Dedifferentiated amniotic fluid mesenchymal stem cell (primary cell): ENCODE data around the gene NAIF1.
A peak's percentile ranks its signal among the peaks of the same experiment; 100 is the strongest.

Experiments
- DNase-seq: peaks from one replicate; pipeline ENCODE4 v3.0.0-alpha.2; 2016; ENCODE audit errors: extremely low spot score

The NAIF1 gene

GRCh38 chr9:128102196-128102595, 35.1 kb upstream of the NAIF1 start:
- DNase-seq = no peak

GRCh38 chr9:128101690-128102089, 34.6 kb upstream of the NAIF1 start:
- DNase-seq = no peak

DNA sequence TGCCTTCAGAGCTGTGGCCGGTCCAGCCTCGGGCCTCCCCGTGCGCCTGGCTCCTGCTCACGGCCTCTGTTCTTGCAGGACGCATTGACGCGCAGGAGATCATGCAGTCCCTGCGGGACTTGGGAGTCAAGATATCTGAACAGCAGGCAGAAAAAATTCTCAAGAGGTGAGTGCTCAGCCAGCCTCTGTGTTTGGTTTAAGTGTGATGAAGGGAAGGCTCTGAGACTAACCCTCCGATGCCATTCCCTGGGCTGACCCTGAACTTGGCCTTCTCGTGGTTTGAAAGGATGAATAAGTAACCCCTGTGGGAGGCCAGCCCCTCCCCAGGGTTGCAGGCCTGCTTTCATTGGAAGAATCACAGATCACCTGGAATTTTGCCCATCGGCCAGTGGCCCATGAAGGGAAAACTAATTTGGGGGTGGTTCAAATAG, 34.1 kb upstream of the NAIF1 start:
- DNase-seq = no peak

DNA sequence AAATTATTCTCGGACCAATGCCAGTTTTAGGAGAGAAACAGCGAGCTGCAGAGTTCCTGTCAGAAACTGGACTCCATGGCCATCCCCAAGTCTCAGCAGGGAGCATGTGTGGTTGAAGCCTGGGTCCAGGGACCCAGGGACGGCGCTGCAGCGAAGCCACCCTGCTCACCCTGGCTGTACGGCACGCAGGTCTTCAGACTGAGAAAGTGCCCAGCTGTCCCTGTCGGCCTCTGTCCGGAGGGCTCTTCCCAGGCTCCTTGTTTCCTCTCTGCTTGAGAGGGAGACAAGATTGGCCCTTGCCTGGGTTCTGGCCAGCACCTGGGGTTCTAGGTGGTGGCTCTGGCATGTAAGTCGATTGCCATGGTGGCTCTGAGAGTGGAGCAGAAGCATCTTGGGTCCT, 33.5 kb upstream of the NAIF1 start:
- DNase-seq = no peak

GRCh38 chr9:128099932-128100491, 32.9 kb upstream of the NAIF1 start:
- DNase-seq = no peak

DNA sequence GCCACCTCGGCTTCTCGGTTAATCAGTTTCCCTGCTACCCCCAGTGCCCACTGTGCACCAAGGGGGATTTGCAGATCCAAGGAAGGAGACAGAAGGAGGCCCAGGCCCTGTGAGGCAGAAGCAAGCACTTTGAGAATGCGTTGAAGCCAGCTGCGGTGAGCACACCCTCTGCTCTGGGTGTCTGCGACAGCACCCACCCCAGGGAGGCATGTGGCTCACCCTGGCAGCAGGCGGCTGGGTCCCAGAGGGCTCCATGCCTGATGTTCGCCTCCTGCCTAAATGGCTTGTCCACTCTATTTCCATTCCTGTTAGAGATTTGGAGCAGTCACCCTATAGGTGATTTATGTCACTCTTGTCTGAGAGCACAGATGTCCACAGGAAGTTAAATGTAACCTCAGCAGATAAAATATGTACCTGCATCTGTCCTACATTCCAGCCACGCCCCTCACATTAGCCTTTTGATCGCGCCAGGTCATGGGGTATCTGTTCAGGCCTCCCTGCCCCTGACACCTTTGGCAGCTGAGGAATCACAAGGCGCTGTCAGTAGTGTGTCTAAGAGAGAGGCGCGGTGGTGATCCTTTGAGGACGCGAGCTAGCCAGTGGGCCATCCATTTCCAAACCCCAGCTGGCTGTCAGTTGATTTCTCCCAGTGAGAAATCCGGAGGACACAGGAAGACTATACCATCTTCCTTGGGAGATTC, 32.3 kb upstream of the NAIF1 start:
- DNase-seq = no peak

GRCh38 chr9:128098297-128099230, 31.4 kb upstream of the NAIF1 start:
- peak; percentile 94 for DNase-seq

DNA sequence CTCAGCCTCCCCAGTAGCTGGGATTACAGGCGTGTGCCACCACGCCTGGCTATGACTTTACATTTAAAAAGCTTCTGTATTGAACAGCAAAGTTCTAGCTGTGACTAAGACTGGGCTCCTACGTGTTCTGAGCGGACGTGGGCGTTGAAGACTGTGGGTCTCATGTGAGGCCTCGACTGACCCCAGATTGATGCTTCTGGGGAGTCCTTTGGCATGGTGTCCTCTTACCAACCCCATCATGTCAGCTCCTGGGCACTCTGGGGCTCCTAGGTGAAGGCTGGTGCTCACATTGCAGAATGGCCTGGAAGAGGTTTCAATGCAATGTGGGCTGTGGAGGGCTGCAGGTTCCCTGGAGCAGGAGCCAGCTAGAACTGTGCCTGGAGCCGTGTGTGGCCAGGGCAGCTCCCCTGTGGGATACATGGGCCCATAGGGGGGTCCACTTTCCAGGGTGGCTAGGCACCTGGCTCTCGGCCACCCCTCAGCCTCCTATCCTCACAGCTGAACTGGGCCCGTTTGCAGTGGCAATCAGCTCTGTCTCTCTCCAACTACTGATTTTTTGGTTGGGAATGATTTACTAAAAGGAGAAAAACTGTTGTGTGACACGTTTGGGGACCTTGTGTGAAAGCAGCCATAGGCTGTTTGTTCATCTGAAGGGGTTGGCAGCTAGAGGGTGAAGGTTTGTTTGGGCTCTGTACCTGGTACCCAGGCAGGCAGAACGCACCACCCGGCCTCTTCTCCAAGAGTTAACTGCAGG, 30.6 kb upstream of the NAIF1 start:
- no peak for DNase-seq

DNA sequence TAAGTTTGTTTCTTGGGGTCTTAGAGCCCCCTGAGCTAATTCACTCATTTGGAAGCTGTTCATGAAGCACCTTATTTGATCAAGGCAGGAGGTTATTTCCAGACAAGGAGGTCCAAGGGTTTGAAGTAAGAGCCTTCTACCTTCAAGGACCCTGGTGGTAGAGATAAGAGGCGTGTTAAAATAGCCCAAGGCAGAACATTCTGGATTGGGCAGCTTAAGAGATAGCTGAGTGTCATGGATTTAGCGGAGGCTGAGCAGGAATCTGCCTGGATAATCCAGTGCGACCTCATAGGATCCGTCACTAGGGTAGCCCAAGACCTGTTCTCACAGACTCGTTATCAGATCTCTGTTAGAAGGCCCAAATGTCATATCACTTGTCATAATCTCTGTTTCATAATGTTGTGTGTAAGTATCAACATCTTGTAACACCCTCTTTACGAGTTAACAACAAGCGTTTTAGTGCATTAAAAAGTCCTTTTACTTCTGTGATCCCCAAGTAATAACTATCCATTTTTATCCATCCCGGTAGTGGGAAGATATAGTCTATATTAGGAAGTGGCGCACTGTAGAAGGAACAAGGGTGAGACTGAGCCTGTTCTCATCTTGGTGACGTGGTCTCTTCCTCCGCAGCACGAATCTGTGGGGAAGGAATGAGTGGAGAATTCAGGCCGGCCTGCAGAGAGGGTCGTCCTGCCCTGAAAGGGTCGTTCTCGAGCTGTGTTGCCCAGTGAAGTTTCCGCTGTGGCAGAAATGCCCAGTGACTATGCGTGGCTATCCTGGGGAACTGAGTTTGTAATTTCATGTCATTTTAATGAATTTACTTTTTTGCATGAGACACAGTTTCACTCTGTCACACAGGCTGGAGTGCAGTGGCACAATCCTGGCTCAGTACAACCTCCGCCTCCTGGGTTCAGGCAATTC, 29.8 kb upstream of the NAIF1 start:
- no peak for DNase-seq

DNA sequence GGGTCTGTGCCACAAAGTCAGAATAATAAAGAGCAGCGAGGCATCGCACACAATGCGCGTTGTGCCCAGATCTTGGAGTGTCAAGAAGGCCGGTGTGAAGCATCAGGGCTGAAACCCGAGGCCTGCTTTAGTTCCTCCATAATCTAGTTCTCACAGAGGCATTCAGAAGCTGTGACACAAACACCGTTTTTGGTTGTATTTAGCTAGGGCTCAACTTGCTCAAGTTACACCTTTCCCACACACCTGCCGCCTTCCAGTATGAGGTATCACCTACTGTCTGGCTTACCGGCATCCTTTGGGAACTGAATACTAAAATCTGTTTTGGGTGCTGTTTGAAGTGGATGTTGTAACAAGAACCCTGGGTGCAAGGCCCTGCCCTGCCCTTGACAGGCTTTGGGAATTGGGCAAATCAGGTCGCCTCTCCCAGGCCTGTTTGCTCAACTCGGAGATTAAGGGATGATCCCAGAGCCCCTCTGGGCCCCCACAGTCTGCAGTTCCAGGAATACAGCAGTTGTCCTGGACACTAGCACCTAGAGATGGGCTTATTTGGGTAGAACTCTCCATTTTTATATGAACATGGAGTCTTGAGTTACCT, 27.9 kb upstream of the NAIF1 start:
- no peak for DNase-seq

DNA sequence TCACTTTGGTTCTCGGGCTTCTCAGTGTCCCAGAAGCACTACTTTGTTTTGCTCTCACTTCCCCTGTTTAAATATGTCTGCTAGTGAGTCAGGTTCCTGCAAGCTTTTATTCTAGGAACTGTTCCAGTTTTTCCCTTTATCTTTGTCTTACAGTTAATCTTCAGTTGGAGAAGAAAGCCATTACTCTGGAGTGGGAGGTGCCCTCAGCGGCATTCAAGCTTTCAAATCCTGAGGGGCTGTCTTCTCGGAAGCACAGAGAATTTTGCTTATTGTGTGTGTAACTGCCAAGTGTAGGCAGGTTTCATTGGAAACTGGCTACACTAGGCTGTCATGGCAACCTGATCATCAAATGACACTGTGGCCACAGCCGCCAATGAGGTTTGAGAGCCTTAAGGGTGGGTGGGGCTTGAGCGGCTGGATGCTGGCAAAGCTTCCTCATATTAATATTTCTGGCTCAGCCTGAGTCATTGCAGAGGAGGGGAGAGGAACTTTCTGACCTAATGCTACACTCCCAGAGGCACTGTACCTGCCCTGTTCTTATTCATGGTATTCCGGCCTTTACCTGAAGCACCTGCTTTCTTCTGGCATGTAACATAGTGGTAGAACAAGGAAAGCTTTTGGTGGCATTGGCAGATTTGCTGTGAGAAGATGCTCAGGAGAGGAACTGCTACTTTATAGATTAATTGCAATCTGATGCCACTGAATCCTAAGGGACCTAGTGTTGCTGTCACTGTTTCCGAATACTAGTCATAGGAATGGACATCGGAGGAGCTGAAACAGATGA, 27.2 kb upstream of the NAIF1 start:
- DNase-seq = peak; percentile 99

GRCh38 chr9:128093011-128093410, 25.9 kb upstream of the NAIF1 start:
- no peak for DNase-seq

DNA sequence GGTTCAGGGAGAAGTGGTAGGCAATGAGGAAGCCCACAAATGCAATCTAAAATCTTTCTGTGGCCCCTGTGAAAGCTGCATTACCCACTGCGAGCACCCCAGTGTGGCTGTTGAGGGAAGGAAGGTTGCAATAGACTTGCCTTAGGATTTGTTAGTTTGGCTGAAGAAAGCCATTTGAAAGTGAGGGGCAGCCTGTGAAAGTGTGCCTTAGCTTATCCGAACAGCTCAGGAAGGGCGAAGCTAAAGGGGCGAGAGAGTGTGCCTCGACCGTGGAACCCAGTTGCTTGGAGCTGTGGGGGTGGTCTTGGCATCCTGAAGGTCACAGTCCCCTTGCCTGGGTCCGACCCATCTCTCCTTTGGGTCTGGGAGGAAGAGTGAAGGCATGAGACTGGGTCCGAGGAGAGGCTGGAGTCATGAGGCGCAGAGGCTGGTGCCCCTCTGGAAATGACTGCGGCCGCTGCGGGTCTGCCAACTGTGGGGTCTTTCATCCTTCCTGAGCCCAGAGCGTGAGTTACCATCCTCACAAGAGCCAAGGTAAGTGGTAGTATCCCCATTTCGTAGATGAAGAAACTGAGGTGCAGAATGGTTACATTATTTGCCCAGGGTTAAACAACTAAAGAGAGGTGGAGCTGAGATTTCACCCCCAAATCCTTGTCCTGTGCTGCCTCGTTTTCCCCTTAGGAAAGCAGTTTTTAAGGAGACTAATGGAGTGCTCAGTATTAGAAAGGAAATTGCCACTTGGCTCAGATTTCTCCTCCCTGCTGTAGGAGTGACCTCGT, 25.3 kb upstream of the NAIF1 start:
- DNase-seq = no peak

DNA sequence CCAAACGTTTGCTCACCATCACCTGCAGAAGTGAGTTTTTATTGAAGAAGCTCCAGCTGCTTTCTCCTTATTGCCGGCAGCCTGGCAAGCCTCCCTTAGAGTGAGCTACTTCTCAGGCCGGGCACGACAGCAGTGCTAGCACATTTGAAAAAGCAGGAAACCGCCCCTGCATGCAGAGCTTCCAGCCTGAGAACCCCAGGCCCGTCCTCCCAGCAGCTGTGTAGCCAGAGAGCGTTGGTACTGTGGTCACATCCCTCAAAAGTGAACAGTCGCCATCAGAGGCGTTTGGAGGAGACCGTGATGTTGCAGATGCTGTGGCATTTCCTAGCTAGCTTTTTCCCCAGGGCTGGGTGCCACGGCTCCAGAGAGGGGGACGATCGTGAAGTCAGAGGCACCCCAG, 24.5 kb upstream of the NAIF1 start:
- DNase-seq = no peak

DNA sequence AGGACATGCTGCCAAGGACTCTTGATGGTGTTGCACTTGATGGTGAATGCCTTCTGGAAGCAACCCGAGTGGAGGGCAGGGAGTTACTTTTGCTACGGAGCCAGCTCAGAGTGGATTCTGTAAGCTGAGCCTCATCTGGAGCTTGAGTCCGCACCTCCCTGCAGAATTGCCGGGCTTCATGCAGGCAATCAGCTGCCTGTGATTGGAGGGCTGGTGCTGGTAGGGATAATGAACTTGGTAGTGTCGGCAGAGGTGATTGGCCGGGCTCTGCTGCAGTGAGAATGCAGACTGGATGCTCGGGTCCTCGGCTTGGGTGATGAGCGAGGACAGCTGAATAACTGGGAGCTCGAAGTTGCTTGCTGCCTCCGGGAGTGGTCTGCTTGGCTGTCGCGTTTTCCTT, 24.0 kb upstream of the NAIF1 start:
- peak; percentile 89 for DNase-seq

DNA sequence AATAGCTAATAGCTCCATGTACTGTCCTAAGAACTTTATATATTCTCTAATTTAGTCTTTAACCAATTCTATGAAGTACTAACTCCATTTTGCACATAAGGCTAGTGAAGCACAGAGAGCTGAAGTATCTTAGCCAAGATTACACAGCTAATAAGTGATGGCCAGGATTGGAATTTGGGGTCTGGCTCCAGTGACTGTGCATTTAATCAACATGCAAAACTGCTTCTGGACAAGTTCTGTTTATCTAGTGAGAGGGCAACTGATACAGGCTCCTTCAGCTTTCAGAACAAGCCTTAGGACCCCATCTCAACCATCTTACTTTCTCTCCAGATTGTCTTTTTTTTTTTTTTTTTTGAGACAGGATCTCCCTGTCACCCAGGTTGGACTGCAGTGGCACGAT, 22.2 kb upstream of the NAIF1 start:
- no peak for DNase-seq

DNA sequence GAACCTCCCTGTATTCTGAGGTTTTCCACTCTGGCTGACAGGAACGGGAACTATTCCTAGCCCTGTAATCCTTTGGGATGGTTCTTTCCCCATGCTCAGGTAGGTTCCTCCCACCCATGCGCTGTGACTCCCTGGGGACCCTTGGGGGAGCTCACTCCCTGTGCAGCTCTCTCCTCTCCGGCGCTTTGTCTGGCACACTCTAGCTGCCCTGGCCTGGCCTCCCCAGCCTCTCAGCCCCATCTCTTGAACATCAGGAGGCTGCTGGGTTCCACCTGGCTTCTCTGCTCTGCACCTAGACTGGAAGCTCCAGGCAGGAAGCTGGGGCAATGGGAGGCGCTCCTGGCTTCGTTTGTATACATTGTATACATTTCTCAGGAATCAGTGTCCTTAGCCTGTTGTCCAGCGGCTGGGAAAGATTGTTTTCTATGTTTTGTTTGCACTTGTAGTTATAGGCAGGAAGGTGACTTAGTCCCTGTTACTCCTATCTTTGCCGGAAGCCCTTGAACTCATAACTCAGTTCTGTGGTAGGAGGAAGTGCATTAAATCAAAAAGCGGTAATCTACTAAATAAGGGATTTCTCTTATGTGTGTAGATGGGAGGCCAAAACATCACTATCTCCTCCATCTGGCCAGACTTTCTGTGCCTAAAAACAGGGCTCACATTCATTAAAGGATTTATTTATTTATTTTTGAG, 21.3 kb upstream of the NAIF1 start:
- no peak for DNase-seq

DNA sequence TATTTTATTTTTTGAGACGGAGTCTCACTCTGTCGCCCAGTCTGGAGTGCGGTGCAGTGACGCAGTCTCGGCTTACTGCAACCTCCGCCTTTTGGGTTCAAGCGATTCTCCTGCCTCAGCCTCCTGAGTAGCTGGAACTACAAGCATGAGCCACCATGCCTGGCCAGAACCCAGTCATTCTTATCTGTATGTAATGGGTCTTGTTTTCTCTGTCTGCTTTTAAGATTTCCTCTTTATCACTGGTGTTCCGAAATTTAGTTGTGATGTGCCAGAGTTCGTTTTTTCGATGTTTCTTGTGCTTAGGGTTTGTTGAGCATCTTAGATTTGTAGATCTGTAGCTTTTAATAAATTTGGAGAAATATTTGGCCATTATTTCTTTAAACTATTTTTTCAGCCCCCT, 20.1 kb upstream of the NAIF1 start:
- no peak for DNase-seq
